ENCODE data around the gene SH3TC1.

Gene SH3TC1

GRCh38 chr4:8198206-8198905 lies 734 bp upstream of the SH3TC1 start:
- DNase-seq, result no peak

GRCh38 chr4:8199594-8200301 lies 658 bp downstream of the SH3TC1 start:
- no peak for DNase-seq

GRCh38 chr4:8200302-8200975 lies 1.3 kb downstream of the SH3TC1 start:
- no peak for DNase-seq

GRCh38 chr4:8201321-8201781 lies 2.3 kb downstream of the SH3TC1 start:
- DNase-seq, result no peak

DNA sequence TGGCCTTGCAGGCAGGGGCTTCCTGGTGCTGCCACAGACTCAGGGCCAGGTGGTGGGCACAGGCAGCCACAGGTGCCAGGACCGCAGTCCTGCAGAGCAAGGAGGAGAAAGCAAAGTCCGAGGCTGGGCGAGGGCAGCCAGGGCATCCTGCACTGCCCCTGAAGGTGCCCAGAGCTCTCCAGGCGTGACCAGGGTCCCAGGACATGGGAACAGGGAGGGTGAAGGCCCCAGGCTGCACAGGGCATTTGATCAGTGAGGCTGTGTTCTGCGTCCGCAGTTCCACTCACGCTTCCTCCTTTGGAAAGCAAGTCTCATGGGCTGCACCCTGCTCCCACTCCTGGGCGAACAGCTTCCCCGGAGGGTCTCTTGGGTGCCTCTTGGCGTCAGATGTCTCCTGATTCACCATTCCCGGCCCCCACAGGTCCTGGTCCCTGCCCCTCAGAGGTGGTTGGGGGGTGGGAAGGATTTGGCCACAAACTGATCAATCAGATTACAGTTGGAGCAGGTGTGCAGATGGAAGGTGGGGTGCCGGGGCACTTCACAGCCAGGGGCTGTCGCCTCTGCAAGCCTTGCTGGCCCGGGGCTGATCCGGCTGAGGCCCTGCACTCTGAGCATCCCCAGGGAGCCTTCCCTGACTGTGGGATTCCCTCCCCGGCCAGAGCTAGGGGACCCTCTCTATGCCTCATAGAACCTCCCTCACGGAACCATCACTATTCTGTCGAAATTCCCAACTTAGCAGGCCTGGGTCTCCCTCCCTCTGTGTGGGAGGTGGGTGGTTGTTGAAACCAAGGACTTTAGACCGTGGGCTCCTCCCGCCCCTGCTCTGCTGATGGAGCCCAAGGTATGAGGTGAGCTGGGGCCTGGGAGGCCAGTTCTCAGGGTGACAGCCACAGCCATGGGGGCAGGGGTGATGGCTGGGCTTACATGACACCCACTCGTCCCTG lies 3.3 kb downstream of the SH3TC1 start:
- no peak for DNase-seq

GRCh38 chr4:8203052-8203401 lies 3.9 kb downstream of the SH3TC1 start:
- DNase-seq, result no peak

DNA sequence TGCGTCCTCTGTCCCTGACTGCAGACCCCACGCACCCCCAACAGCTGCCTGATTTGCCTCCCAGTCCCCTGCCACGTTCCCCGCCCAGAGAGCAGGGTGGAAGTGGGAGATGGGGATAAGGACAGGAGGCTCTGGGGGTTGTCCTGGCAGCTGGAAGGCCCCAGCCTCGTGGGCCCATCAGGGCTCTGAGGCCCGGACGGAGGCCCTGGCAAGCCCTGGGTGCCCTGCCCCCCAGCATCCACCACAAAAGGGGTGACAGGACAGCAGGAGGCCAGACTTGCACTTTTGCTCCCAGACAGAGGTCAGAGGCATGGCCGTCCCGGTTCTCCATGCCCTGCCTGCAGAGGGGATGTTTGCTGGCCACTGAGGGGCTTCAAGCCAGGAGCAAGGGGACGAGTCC lies 4.7 kb downstream of the SH3TC1 start:
- no peak for DNase-seq

DNA sequence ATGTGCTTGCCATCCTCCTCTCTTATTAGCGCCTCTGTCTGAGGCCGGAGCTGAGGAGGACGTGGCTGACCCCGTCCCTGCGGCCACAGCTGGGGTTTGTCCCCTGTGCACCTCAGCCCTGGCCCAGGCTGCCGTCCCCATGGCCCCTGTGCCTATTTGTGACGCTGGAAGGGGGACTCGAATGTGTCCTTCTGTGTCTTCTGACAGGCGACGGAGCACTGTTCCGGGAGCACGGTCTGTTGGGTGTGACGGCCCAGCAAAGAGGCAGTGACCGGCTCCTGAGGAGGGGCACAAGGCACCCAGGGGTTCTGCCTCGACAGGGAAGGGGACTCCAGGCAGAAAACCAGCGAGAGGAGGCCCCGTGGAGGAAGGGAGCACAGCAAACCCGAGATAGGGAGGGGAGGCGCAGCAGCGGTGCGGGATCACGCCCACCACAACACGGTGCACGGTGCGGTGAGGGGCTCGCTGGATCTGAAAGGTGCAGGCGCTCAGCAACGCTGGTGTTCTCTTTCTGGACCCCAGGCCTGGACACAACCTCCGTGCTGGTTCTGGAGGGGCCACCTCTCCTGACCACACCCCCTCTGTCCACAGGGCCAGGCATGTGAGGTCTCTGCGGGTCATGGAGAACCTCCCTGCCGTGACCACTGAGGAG lies 5.6 kb downstream of the SH3TC1 start:
- no peak for DNase-seq

- no peak for DNase-seq
Measured at GRCh38 chr4:8205241-8205707, 6.2 kb downstream of the SH3TC1 start.

DNA sequence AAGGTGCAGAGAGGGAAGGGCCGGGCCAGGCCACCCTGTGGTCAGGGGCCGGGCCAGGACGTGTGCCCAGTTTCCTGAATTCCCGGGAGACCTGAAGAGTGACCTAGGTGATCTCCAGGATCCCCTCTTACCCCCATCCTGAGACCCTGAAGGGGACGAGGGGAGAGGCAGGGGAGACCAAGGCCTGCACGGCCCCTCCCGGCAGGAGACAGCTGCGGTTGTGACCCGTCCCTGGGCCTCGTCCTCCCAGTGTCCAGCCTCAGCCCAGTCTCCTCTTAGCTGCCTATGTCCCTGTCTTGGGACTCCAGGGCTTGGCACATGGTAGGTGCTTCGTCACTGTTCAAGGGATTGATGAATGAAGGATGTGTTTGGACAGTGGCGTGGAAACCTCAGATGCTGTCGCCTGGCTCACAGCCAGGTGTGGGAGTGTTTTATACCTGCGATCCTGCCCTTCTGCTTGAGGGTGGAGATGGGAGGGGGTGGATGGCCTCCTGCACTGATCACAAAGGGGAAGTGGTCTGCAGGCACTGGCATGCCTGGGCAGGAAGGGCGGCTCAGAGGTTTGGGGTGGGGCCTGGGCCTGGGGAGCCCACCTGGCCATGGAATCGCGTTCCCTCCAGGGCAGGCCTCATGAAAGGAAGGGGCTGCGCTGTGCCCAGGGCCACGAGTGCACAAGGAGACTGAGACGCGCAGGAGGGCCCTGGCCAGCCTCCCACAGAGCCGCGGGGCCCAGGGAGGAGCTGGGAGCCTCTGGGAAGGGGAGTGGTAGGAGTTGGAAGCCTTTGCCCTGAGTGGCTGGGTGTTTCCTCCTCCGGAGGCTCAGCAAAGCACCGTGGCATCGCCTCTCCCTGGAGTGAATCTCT lies 6.9 kb downstream of the SH3TC1 start:
- DNase-seq, result no peak

- no peak for DNase-seq
Measured at GRCh38 chr4:8207314-8207713, 8.2 kb downstream of the SH3TC1 start.

- DNase-seq, result no peak
Measured at GRCh38 chr4:8208565-8208964, 9.5 kb downstream of the SH3TC1 start.

GRCh38 chr4:8209181-8209874 lies 10.2 kb downstream of the SH3TC1 start:
- DNase-seq, result no peak

DNA sequence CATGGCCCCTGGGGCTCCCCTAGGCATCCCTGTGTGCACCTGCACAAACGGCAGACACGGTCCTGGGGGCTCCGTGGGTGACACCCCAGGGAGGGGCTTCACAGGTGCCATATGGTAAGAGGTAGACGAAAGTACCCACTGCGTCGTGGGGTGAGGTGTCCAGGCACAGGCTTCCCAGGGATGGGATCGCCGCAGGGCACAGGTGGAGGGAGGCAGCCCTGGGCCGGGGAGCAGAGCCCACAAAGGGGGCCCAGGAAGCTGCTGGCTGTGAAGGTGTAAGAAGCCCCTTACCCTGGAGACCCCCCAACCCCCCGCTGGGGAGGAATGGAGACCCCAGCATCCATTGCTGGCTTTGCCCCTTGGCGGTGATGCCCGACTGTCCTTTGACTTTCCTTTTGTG lies 10.9 kb downstream of the SH3TC1 start:
- DNase-seq, result no peak

GRCh38 chr4:8210616-8211015 lies 11.5 kb downstream of the SH3TC1 start:
- no peak for DNase-seq

GRCh38 chr4:8211251-8211650 lies 12.2 kb downstream of the SH3TC1 start:
- no peak for DNase-seq

DNA sequence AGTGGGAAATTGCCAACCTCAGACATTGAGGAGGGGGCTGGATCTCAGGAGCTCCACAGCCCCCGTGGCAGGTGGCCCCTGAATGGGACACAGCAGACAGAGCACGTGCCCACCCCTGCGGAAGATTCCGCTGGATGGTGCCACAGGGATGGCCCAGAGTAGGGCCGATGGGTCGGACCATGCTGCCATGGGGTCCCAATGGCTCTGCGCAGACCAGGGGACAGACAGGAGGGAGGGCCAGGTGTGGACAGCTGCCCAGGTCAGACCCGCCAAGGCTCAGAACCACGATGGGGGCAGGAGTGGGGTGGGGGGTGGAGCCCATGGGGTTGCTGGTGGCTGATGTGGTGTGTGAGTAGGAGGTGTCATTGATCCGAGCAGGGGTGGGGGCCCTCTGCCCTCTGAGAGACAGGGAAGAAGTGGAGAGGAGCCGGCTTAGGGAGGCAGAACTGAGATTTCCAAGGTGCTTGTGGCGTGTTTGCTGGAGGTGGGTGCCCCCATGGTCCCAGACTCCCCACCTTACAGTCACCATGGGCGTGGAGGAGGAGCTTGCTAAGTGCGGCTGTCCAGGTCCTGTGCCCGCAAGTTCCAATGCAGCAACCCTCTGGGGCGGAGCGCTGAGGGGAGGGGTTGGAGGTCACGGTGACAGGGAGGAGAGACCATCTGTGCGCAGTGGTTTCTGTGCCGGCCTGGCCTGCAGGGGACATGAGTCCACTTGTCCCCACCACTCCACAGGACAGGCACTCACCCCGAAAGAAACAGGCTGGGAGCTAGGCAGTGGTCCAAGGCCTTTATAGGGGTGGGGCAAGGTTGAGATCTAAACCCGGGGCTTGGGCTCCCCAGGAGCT lies 12.9 kb downstream of the SH3TC1 start:
- no peak for DNase-seq

DNA sequence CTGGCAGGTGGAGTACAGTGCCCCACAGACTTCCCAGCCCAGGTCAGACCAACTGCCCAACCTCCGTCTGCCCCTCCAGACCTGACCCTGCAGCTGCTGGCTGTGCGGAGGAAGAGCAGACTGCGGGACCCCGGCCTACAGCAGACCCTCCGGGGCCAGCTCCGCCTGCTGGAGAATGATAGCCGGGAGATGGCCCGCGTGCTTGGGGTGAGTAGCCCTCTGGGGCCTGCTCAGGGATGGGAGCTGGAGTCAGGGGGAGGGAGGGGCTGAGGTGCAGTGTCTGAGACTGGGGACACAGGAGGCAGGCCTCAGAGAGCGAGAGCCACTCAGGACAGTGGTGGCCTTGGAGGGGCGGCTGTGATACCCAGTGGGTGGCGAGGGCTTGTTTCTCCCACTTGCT lies 13.5 kb downstream of the SH3TC1 start:
- DNase-seq, result no peak

Measured in nucleus accumbens (tissue), 56 donors.